ENCODE results near the gene TSR3. TPM values are rescaled to one million over a fixed set of nuclear protein-coding genes. Genes with fewer than 3 reads are reported as not detected.
A peak's percentile ranks its signal among the peaks of the same experiment; 100 is the strongest.

The TSR3 gene
- total and polyA plus RNA-seq, 2 of the 13 experiments (the other 11 are each of a cell fraction or from before 2014, with no cell fraction given): 24.2 to 51.0 TPM

DNA sequence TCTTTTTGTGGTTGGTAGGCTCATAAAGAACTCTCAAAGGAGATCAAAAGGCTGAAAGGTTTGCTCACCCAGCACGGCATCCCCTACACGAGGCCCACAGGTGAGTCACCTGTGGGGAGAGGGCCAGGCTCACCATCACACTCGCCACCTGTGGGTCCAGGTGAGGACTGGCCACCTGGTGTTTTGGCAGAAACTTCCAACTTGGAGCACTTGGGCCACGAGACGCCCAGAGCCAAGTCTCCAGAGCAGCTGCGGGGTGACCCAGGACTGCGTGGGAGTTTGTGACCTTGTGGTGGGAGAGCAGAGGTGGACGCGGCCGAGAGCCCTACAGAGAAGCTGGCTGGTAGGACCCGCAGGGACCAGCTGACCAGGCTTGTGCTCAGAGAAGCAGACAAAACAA lies 11.1 kb upstream of the TSR3 start:
- ChIA-PET POLR2A (no interaction called here), CTCF (ENCODE audit: low intra/inter-chr PET ratio, low total read pairs) (interaction anchor here (1.5 kb wide), 1 partner anchor 74 kb away, joined by 6 read pairs; no protein-coding TSS in a partner anchor)
- no peak for FAIRE-seq
- H3K4me3 ChIP-seq (replicated peaks in 1 of 3; ENCODE audit: insufficient read depth in 1 of 3, low read depth in 2 of 3, low read length in 3 of 3): no peak overlapping the region
- no peaks in the 10 kb centered on the region for H3K9me3 ChIP-seq (ENCODE audit: low read length)
- H3K4me1 ChIP-seq (ENCODE audit: insufficient read depth, low read length): no peaks in the 10 kb centered on the region
- no peak overlapping the region for H3K27ac ChIP-seq (ENCODE audit: extremely low read length, insufficient read depth, low read length)
- intact Hi-C loops (cut with micrococcal nuclease; ENCODE audit: unreplicated experiment) (no loop called here), in situ Hi-C loops (cut with HindIII; ENCODE audit: extremely low pct_ligation_motif_present, low pct_unique_long_range_greater_than_20kb) (no loop called here)
- H3K27me3 ChIP-seq (ENCODE audit: control insufficient read depth in 1 of 2, insufficient read depth in 2 of 2, low read length in 2 of 2): no peaks in the 10 kb centered on the region
- 93% methylated on average over 10 of the region's 11 CpGs for WGBS (ENCODE audit: low lambda C conversion rate)
- TF ChIP-seq EED (CRISPR knock-in tag; IDR thresholded peaks at IDR 0.05) (no peak), ARNT (IDR thresholded peaks at IDR 0.05) (no peak), SNRNP70 (IDR thresholded peaks at IDR 0.05; ENCODE audit: low read depth, low read length) (no peak), RNF2 (conservative IDR thresholded peaks at IDR 0.05; ENCODE audit: low read depth) (no peak), IKZF1 (IDR thresholded peaks at IDR 0.05) (no peak), ZNF589 (CRISPR knock-in tag; conservative IDR thresholded peaks at IDR 0.05) (no peak), RXRB (CRISPR knock-in tag; IDR thresholded peaks at IDR 0.05; ENCODE audit: borderline replicate concordance) (no peak), ZSCAN29 (CRISPR knock-in tag; conservative IDR thresholded peaks at IDR 0.05) (no peak), WIZ (CRISPR knock-in tag; IDR thresholded peaks at IDR 0.05) (no peak), ZNF17 (CRISPR knock-in tag; IDR thresholded peaks at IDR 0.05) (no peak), NFKB2 (CRISPR knock-in tag; IDR thresholded peaks at IDR 0.05; ENCODE audit: borderline replicate concordance) (no peak), CHD4 (IDR thresholded peaks at IDR 0.05; ENCODE audit: borderline replicate concordance, low read length) (no peak)
- TF ChIP-seq, protein P1, sequence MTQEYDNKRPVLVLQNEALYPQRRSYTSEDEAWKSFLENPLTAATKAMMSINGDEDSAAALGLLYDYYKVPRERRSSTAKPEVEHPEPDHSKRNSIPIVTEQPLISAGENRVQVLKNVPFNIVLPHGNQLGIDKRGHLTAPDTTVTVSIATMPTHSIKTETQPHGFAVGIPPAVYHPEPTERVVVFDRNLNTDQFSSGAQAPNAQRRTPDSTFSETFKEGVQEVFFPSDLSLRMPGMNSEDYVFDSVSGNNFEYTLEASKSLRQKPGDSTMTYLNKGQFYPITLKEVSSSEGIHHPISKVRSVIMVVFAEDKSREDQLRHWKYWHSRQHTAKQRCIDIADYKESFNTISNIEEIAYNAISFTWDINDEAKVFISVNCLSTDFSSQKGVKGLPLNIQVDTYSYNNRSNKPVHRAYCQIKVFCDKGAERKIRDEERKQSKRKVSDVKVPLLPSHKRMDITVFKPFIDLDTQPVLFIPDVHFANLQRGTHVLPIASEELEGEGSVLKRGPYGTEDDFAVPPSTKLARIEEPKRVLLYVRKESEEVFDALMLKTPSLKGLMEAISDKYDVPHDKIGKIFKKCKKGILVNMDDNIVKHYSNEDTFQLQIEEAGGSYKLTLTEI (CRISPR knock-in tag; conservative IDR thresholded peaks at IDR 0.05): no peak
- TF ChIP-seq, protein P2, sequence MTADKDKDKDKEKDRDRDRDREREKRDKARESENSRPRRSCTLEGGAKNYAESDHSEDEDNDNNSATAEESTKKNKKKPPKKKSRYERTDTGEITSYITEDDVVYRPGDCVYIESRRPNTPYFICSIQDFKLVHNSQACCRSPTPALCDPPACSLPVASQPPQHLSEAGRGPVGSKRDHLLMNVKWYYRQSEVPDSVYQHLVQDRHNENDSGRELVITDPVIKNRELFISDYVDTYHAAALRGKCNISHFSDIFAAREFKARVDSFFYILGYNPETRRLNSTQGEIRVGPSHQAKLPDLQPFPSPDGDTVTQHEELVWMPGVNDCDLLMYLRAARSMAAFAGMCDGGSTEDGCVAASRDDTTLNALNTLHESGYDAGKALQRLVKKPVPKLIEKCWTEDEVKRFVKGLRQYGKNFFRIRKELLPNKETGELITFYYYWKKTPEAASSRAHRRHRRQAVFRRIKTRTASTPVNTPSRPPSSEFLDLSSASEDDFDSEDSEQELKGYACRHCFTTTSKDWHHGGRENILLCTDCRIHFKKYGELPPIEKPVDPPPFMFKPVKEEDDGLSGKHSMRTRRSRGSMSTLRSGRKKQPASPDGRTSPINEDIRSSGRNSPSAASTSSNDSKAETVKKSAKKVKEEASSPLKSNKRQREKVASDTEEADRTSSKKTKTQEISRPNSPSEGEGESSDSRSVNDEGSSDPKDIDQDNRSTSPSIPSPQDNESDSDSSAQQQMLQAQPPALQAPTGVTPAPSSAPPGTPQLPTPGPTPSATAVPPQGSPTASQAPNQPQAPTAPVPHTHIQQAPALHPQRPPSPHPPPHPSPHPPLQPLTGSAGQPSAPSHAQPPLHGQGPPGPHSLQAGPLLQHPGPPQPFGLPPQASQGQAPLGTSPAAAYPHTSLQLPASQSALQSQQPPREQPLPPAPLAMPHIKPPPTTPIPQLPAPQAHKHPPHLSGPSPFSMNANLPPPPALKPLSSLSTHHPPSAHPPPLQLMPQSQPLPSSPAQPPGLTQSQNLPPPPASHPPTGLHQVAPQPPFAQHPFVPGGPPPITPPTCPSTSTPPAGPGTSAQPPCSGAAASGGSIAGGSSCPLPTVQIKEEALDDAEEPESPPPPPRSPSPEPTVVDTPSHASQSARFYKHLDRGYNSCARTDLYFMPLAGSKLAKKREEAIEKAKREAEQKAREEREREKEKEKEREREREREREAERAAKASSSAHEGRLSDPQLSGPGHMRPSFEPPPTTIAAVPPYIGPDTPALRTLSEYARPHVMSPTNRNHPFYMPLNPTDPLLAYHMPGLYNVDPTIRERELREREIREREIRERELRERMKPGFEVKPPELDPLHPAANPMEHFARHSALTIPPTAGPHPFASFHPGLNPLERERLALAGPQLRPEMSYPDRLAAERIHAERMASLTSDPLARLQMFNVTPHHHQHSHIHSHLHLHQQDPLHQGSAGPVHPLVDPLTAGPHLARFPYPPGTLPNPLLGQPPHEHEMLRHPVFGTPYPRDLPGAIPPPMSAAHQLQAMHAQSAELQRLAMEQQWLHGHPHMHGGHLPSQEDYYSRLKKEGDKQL (CRISPR knock-in tag; IDR thresholded peaks at IDR 0.05; ENCODE audit: low read depth): no peak
- TF ChIP-seq, protein P3, sequence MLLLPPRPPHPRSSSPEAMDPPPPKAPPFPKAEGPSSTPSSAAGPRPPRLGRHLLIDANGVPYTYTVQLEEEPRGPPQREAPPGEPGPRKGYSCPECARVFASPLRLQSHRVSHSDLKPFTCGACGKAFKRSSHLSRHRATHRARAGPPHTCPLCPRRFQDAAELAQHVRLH (CRISPR knock-in tag; IDR thresholded peaks at IDR 0.05; ENCODE audit: borderline replicate concordance, low read depth): no peak
- TF ChIP-seq, protein P4, sequence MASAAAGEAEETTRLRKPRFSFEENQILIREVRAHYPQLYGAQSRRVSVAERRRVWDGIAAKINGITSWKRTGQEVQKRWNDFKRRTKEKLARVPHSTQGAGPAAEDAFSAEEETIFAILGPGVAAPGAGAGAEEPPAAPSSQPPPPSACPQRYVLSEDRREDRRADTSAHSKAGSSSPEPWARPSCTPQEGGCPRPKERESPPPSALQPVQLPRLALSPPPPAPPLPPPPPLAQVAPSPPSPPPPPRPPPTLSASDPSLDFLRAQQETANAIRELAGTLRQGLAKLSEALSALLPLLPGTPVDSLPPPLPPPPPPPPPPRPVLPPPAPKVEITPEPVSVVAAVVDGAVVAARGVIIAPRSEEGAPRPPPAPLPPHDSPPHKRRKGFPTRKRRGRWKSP (CRISPR knock-in tag; IDR thresholded peaks at IDR 0.05): no peak
- peaks cover 12% of the 10 kb centered on the region for H3K79me2 ChIP-seq (ENCODE audit: insufficient read depth, low read length)
- TSS peak; percentile 76 for BruUV-seq (replicated peaks)
- no peak overlapping the region for H3K4me2 ChIP-seq (ENCODE audit: low read depth, low read length)
- ATAC-seq: no peak
- H2AFZ ChIP-seq (ENCODE audit: low read length): no peak overlapping the region
- DNase-seq (ENCODE audit: low spot score): no peak
- H3K36me3 ChIP-seq (replicated peaks in 1 of 2; ENCODE audit: control insufficient read depth in 1 of 2, insufficient read depth in 2 of 2, low read length in 2 of 2): peaks cover 16 to 46% of the 10 kb centered on the region in 2 experiments
- no peak overlapping the region for H3K9ac ChIP-seq (ENCODE audit: insufficient read depth, low read depth, low read length)
- no peaks in the 10 kb centered on the region; the same call in 1 of the 2 replicates for H4K20me1 ChIP-seq (ENCODE audit: insufficient read depth, low read length)
